H1 (cell line): ENCODE measurements around the gene COA1.

Experiments used
- CTCF ChIP-seq, 3 experiments: IDR thresholded peaks; 1 replicate in 2 of 3; 2 replicates in 1 of 3; pipeline versions ENCODE4 v1.5.1 to v1.6.1; 2011; ENCODE audit warnings: low read length in 3 of 3, mild to moderate bottlenecking in 3 of 3, inconsistent platforms in 2 of 3, low read depth in 1 of 3, moderate library complexity in 1 of 3; ENCODE audit not compliant: insufficient read depth in 1 of 3; ENCODE audit errors: control extremely low read depth in 1 of 3
- EGR1 ChIP-seq: IDR thresholded peaks from 2 replicates; pipeline ENCODE4 v1.6.1; 2011; ENCODE audit warnings: low read depth, low read length, borderline replicate concordance
- PHF8 ChIP-seq: fragments of 200-600 bp; sonication (generic); conservative IDR thresholded peaks from 2 replicates; pipeline ENCODE4 v1.7.1; 2012; ENCODE audit warnings: low read depth, mild to moderate bottlenecking, inconsistent platforms, low read length, moderate library complexity
- POLR2AphosphoS5 ChIP-seq: IDR thresholded peaks from 2 replicates; pipeline ENCODE4 v1.6.1; 2011; ENCODE audit warnings: low read depth, low read length
- SP1 ChIP-seq: IDR thresholded peaks from 2 replicates; pipeline ENCODE4 v1.6.1; 2011; ENCODE audit warnings: low read depth, low read length
- YY1 ChIP-seq: IDR thresholded peaks from 2 replicates; pipeline ENCODE4 v1.6.1; 2011; ENCODE audit warnings: low read depth, mild to moderate bottlenecking, low read length

GRCh38 chr7:43771128-43771527 is 41.8 kb upstream of the COA1 start:
- TF ChIP-seq CTCF (IDR thresholded peaks at IDR 0.05; ENCODE audit: control extremely low read depth in 1 of 3, insufficient read depth in 1 of 3, low read depth in 1 of 3, low read length in 3 of 3) (no peak), EGR1 (no peak), PHF8 (no peak), POLR2AphosphoS5 (no peak), YY1 (no peak), SP1 (no peak)
